ENCODE results near the gene RNF222. TPM values are rescaled to one million over a fixed set of nuclear protein-coding genes. Genes with fewer than 3 reads are reported as not detected.
A peak's percentile ranks its signal among the peaks of the same experiment; 100 is the strongest.
"Not testable (repeated sequence)": the region's sequence is repeated elsewhere in the genome, so short reads cannot be mapped to it uniquely, and the experiment has no call there.

The RNF222 gene
- total and polyA plus RNA-seq, 8 donors, result 1.5 TPM; not detected in 7

DNA sequence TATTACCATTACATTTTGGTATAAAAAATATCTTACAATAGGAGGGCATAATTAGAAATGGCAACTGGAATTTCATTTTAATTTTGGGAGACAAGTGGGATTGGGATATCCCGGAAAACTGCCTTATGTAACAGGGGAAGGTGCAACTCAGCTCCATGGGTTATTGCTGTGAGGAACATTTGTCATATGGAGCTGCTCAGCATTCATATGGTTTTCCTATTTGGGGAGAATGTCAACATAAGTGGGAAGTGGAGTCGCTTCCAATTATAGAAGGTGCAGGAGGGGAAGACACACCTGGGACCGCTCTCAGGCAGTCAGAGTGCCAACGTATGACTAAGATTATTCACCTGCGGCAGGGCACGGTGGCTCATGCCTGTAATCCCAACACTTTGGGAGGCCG, 47.3 kb downstream of the RNF222 start:
- H3K4me3 ChIP-seq, result no peak overlapping the region
- intact Hi-C loops (cut with DNase I; ENCODE audit: low total_unique reads), result no loop called here
- H3K27me3 ChIP-seq, result peaks cover 0 to 31% (median 0%) of the 10 kb centered on the region in 3 donors
- 78 to 83% (median 82%) methylated on average over 7 of the region's 7 CpGs for WGBS, 5 donors
- no peak overlapping the region for H3K27ac ChIP-seq
- TF ChIP-seq POLR2A (IDR thresholded peaks at IDR 0.05), result no peak
- TF ChIP-seq POLR2AphosphoS5 (IDR thresholded peaks at IDR 0.05), result no peak
- TF ChIP-seq CTCF (IDR thresholded peaks at IDR 0.05), result no peak
- TF ChIP-seq EP300 (IDR thresholded peaks at IDR 0.05), result no peak
- H3K4me1 ChIP-seq, result peaks cover 0 to 16% (median 12%) of the 10 kb centered on the region in 4 donors
- no peak for DNase-seq
- H3K36me3 ChIP-seq, result no peaks in the 10 kb centered on the region
- H3K9me3 ChIP-seq, result no peaks in the 10 kb centered on the region

GRCh38 chr17:8347001-8347400, 50.6 kb downstream of the RNF222 start:
- peak overlapping the region in 1 of 5 donors; percentile 39 for H3K27ac ChIP-seq
- H3K4me3 ChIP-seq, result peak overlapping the region in 2 of 4 donors; percentile 2 to 17
- 47 to 60% (median 50%) methylated on average over 18 to 25 of the region's 25 CpGs; no CpG with 5 or more reads in 1 of the 5 donors for WGBS, 5 donors
- peaks cover 0 to 16% (median 13%) of the 10 kb centered on the region in 4 donors for H3K4me1 ChIP-seq
- DNase-seq; H3K36me3 ChIP-seq; intact Hi-C loops (cut with DNase I; ENCODE audit: low total_unique reads); H3K9me3 ChIP-seq: not testable (repeated sequence)
- H3K27me3 ChIP-seq, result peaks cover 0 to 33% (median 0%) of the 10 kb centered on the region in 3 donors

DNA sequence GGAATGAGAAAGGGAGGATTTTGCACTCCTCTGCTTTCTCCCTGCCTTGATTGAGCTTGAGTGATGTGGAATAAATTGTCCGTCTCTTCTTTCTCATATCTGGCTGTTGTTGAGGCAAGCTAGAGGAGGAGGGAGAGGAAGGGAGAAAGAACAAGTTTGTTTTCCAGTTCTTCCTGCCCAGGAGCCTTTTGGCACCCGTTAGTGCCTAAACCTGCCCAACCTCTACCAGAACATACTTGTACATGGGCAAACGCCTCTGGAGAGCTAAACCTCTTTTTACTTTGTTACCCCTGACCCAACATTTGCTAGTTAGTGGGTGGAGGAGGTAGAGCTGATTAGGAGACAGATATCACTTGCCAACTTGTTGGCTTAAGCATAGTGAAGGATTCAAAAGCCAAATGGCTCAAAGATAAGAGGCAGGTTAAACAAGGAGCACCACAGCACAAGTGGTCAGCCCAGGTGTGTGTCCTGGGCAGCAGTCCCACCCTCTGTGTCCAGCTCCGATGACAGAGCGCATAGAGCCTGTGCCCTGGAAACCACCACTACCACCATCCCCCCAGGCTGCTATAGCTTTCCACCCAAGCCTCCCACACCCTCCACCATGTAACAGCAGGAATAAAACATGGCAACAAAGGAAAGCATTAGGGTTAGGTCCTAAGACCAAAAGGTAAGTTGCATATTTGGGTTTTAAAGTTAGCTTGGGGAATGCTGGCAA, 51.5 kb downstream of the RNF222 start:
- intact Hi-C loops (cut with DNase I; ENCODE audit: low total_unique reads), result no loop called here
- Histone ChIP-seq H3K4me1 (peaks cover 0 to 16% (median 13%) of the 10 kb centered on the region in 4 donors), H3K27me3 (peaks cover 0 to 33% (median 0%) of the 10 kb centered on the region in 3 donors), H3K9me3 (no peaks in the 10 kb centered on the region), H3K4me3 (no peak overlapping the region), H3K36me3 (no peaks in the 10 kb centered on the region), H3K27ac (peak overlapping the region in 3 of 5 donors; percentile 2 to 26 (median 14))
- TF ChIP-seq CTCF (IDR thresholded peaks at IDR 0.05) (no peak), POLR2A (IDR thresholded peaks at IDR 0.05) (no peak), EP300 (IDR thresholded peaks at IDR 0.05) (no peak), POLR2AphosphoS5 (IDR thresholded peaks at IDR 0.05) (no peak)
- 31 to 47% (median 36%) methylated on average over 5 of the region's 5 CpGs for WGBS, 5 donors
- peak in 1 of 2 donors; percentile 59 for DNase-seq

DNA sequence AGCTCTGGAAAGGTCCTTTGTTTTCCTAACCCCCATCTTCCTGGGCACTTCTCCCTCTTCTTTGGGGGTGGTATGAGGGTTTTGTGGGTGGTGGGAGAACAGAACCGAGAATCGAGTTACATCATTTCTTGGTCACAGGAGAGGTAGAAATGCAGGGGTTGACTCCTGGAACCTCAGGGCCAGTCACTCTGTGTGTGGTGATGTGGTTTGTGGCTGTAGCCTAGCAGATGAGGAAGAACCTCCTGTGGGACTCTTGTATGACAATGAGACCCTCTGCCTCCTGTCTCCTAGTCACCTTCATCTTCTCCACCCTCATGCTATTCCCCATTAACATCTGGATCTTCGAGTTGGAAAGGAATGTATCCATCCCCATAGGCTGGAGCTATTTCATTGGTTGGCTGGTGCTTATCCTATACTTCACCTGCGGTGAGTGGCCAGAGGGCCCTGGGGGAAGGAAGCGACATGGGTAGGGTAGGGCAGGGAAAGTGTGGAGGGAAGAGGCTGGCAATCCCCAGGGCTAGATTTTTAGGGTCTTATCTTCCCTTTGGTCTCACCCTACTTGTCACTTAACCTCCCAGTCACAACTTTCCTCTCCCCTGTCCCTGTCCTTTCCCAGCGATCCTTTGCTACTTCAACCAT, 52.5 kb downstream of the RNF222 start:
- Histone ChIP-seq H3K4me1 (peaks cover 0 to 16% (median 13%) of the 10 kb centered on the region in 4 donors), H3K4me3 (no peak overlapping the region), H3K9me3 (no peaks in the 10 kb centered on the region), H3K27me3 (peaks cover 0 to 33% (median 0%) of the 10 kb centered on the region in 3 donors), H3K36me3 (no peaks in the 10 kb centered on the region), H3K27ac (peak overlapping the region in 2 of 5 donors; percentile 14 to 26)
- DNase-seq, result no peak
- 65 to 71% (median 70%) methylated on average over 6 of the region's 6 CpGs for WGBS, 5 donors
- intact Hi-C loops (cut with DNase I; ENCODE audit: low total_unique reads), result no loop called here
- TF ChIP-seq EP300 (IDR thresholded peaks at IDR 0.05) (no peak), POLR2A (IDR thresholded peaks at IDR 0.05) (no peak), CTCF (IDR thresholded peaks at IDR 0.05) (no peak), POLR2AphosphoS5 (IDR thresholded peaks at IDR 0.05) (no peak)

Measured in stomach (tissue), 9 donors.